Glutamatergic neuron (in vitro differentiated cells): ENCODE data around the gene COLEC12. TPM values are rescaled to one million over a fixed set of nuclear protein-coding genes. Genes with fewer than 3 reads are reported as not detected.

Experiments used
- DNase-seq: peaks from one replicate; pipeline ENCODE4 v3.0.0; 2022
- H3K27ac Mint-ChIP-seq: one replicate; pipeline ENCODE4 v1.8.0; 2020; ENCODE audit warnings: mild to moderate bottlenecking, mixed read lengths, inconsistent platforms; ENCODE audit not compliant: unreplicated experiment
- H3K27me3 Mint-ChIP-seq: one replicate; pipeline ENCODE4 v1.8.0; 2020; ENCODE audit warnings: mild to moderate bottlenecking, moderate library complexity, mixed read lengths, inconsistent platforms; ENCODE audit not compliant: unreplicated experiment
- H3K36me3 Mint-ChIP-seq: one replicate; pipeline ENCODE4 v1.8.0; 2020; ENCODE audit warnings: mild to moderate bottlenecking, mixed read lengths, inconsistent platforms; ENCODE audit not compliant: unreplicated experiment
- H3K4me1 Mint-ChIP-seq: one replicate; pipeline ENCODE4 v1.8.0; 2020; ENCODE audit warnings: mild to moderate bottlenecking, low read depth, mixed read lengths, inconsistent platforms; ENCODE audit not compliant: unreplicated experiment
- H3K4me3 Mint-ChIP-seq: one replicate; pipeline ENCODE4 v1.8.0; 2020; ENCODE audit warnings: mild to moderate bottlenecking, mixed read lengths, inconsistent platforms; ENCODE audit not compliant: unreplicated experiment
- H3K9me3 Mint-ChIP-seq: one replicate; pipeline ENCODE4 v1.8.0; 2020; ENCODE audit warnings: mild to moderate bottlenecking, moderate library complexity, mixed read lengths, inconsistent platforms; ENCODE audit not compliant: unreplicated experiment
- CTCF ChIP-seq: fragments of 200-600 bp; sonication (generic); IDR thresholded peaks from one replicate; pipeline ENCODE4 v1.5.0; 2021; ENCODE audit not compliant: partially characterized antibody, unreplicated experiment
- total RNA-seq: library from RNA; stranded (reverse); fragmentation: NEBNext Ultra II Directional; extraction: Animal tissue kit (Norgen Biotek cat#: 25700); gene quantifications from one replicate; pipeline ENCODE4 v1.2.1, GENCODE V29; 2021; ENCODE audit not compliant: unreplicated experiment

Gene COLEC12
- total RNA-seq, 1 donor from 2014 or later: 0.20 TPM

- TF ChIP-seq CTCF: no peak
- no peak overlapping the region for H3K27ac Mint-ChIP-seq
- H3K9me3 Mint-ChIP-seq: peaks cover 2% of the 10 kb centered on the region
- H3K4me3 Mint-ChIP-seq: no peak overlapping the region
- H3K27me3 Mint-ChIP-seq: no peaks in the 10 kb centered on the region
- peaks cover 4% of the 10 kb centered on the region for H3K36me3 Mint-ChIP-seq
- DNase-seq: no peak
- no peaks in the 10 kb centered on the region for H3K4me1 Mint-ChIP-seq
These were observed 144.8 kb downstream of the COLEC12 start for GRCh38 chr18:355678-356077.

GRCh38 chr18:354471-354870 is 146.0 kb downstream of the COLEC12 start:
- Mint-ChIP-seq H3K4me3 (no peak overlapping the region), H3K4me1 (no peaks in the 10 kb centered on the region), H3K27me3 (no peaks in the 10 kb centered on the region), H3K9me3 (peaks cover 5% of the 10 kb centered on the region), H3K27ac (no peak overlapping the region), H3K36me3 (peaks cover 4% of the 10 kb centered on the region)
- no peak for TF ChIP-seq CTCF
- no peak for DNase-seq

- H3K4me1 Mint-ChIP-seq: no peaks in the 10 kb centered on the region
- H3K27ac Mint-ChIP-seq: no peak overlapping the region
These were observed 146.5 kb downstream of the COLEC12 start for GRCh38 chr18:354003-354402.

GRCh38 chr18:352438-352837 is 148.1 kb downstream of the COLEC12 start:
- no peak for TF ChIP-seq CTCF
- Mint-ChIP-seq H3K4me3 (no peak overlapping the region), H3K36me3 (peaks cover 4% of the 10 kb centered on the region), H3K27me3 (no peaks in the 10 kb centered on the region), H3K27ac (no peak overlapping the region), H3K9me3 (peaks cover 5% of the 10 kb centered on the region), H3K4me1 (no peaks in the 10 kb centered on the region)
- no peak for DNase-seq

More at GRCh38 chr18:354003-354402, 146.5 kb downstream of the COLEC12 start:
- Mint-ChIP-seq H3K27me3 (no peaks in the 10 kb centered on the region), H3K9me3 (peaks cover 5% of the 10 kb centered on the region), H3K4me3 (no peak overlapping the region), H3K36me3 (peaks cover 4% of the 10 kb centered on the region)
- TF ChIP-seq CTCF: no peak
- DNase-seq: no peak

- no peak for TF ChIP-seq CTCF
- H3K36me3 Mint-ChIP-seq: peaks cover 4% of the 10 kb centered on the region
- no peaks in the 10 kb centered on the region for H3K4me1 Mint-ChIP-seq
- H3K27me3 Mint-ChIP-seq: no peaks in the 10 kb centered on the region
- DNase-seq: no peak
- no peak overlapping the region for H3K4me3 Mint-ChIP-seq
- peaks cover 3% of the 10 kb centered on the region for H3K9me3 Mint-ChIP-seq
- no peak overlapping the region for H3K27ac Mint-ChIP-seq
These were observed 149.4 kb downstream of the COLEC12 start for GRCh38 chr18:350953-351572.
